NT2/D1 (cell line): ENCODE measurements around the gene DCP1B.

Experiments used
- SUZ12 ChIP-seq: IDR thresholded peaks from 2 replicates; pipeline ENCODE4 v1.6.1; 2011; ENCODE audit not compliant: insufficient read length, insufficient read depth; ENCODE audit errors: extremely low read depth
- YY1 ChIP-seq: IDR thresholded peaks from 2 replicates; pipeline ENCODE4 v1.6.1; 2011; ENCODE audit not compliant: insufficient read length, insufficient read depth
- ZNF274 ChIP-seq: IDR thresholded peaks from 2 replicates; pipeline ENCODE4 v1.6.1; 2011; ENCODE audit warnings: mild to moderate bottlenecking, low read depth, low read length

DNA sequence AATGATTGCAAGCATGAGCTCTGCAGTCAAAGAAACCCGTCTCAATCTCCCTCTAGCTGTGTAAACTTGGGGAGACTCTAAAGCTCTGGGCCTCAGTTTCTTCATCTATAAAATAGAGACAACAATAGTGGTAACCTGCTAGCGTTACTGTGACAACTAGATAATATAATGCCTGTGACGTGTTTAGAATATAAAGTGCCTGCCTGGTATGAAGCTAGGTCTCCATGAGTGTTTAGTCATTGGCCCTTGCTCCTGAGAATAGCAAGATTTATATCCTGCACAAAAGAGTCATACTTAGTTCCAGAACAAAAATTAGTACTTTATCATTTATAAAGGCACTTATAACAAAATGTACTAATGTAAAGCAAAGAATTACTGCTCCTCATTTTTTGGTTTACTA, 8.8 kb upstream of the DCP1B start:
- TF ChIP-seq SUZ12 (no peak), YY1 (no peak), ZNF274 (no peak)
